NCI-H748 (cell line): ENCODE measurements around the gene PSMD6.

Experiments
- DNase-seq: peaks from one replicate; lab custom pipeline; 2025; ENCODE audit not compliant: unreplicated experiment; lab: John Stamatoyannopoulos, UW

PSMD6 gene

DNA sequence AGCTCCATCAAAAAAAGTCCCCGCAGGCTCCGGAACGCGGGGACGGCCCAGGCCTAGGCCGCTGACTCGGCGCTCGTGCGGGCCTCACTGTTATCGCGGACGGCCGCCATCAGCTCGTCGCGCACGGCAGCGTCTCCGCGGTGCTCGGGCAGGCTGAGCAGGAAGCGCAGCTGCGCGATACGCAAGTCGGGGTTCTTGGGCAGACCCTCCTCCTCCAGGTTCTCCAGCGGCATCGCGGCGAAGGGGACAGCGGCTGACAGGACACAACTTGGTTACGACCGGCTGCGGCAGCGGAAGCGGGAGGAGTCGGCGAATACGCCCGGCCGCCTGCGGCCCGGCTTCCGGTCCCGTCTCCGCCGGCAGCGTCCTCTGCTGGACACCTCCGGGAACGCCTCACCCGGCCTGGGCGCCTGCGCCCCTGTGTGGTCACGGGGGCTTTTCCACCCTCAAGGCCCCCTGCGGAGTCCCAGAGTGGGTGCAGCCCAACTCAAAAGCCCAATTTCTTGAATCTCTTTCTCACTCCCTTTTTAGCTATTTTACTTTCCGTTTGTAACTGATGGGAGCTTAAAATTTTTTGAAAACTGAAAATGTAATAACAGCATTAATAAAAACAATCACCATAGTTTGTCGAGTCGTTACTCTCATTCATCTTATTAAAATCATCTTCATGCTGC is at the start of gene PSMD6:
Gene PSMD6, minus strand, starts transcription at position 308 of the 674 bp plus-strand sequence. Its CDS starts 75 bp downstream, at position 233.
- peak; percentile 82 for DNase-seq

DNA sequence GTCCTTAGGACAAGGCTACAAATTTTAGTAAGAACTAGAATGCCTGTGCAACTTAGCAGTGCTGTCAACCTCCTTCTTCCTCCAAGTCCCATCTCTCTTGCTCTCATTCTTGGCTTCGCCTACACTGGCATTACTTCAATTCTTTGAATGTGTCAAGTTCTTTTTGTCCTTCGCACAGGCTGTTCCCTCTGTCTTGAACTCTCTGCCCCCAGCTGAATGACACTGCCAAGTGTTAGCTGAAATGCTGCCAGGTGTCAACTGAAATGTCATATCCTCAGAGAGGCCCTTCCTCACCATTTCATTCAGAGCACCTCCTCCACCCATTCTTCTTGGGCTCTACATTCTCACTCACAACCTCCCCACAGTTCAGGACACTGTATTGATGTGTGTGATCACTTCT is 48.8 kb upstream of the PSMD6 start:
- no peak for DNase-seq

DNA sequence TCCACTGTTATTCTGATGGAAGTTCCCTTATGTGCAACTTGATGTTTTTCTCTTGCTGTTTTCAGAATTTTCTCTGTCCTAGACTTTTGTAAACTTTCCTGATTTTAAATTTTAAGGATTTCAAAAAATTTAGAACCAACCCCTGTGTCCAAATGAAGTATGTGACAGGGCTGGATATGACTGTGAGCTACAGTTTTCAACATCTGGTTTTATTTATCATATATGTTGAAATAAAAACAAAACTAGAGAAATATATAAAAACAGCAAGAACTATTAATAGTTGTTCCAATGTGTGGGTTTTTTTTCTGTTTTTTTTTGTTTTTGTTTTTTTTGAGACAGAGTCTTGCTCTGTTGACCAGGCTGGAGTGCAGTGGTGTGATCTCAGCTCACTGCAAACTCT is 47.4 kb upstream of the PSMD6 start:
- no peak for DNase-seq

DNA sequence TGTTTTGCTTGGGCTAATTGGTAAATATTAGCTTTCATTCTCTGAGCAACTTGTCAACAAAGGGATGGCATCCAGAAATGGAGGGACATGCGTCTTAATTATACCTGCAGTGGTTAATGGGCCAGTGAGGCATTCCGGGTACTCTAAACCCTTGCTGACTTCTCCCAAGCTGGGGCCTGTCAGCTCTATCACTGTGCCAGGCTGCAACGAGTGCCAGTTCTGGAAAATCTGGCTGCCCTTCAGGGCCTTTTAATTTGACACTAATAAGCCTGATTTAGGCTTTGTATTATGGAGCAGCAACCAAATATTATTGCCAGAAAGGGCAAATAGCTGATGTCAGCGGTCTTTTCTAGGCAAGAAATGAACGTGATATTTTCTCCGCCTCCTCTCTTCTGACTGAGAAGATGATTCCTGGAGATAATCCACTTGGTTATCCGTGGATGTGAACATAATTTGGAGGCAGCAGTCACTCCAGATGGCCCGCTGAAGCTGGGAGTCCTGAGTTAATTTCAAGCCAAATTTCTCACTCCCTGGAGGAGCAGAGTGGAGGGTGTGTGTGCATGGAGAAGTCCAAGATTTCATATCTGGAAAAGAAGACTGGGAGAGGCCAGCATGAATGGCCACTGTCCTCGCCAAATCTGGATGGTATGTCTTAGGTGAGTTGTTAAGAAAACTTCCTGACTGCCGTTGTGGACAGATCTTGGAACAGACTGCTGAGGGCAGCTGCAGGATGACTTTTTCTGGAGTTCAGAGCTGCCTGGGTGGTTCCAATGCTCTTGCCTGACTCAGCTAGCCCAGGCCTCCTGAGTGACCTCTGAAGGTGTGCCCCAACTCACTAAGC is 44.4 kb upstream of the PSMD6 start:
- no peak for DNase-seq

DNA sequence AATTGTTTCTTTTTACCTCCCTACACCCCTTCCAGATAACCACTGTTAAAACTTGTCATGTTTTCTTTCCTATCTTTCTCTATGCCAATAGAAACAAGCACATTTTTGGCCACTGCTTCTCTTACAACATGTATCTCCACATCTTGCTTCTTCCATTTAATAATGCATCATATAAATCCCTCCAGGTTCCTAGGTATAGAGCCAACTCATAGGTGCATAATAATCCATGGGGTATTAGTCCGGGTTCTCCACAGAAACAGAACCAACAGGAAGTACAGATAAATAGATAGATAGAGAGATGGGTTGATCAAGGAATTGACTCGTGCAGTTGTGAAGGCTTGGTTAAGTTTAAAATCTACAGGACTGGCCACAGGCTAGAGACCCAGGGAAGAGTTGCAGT is 41.5 kb upstream of the PSMD6 start:
- DNase-seq = no peak

DNA sequence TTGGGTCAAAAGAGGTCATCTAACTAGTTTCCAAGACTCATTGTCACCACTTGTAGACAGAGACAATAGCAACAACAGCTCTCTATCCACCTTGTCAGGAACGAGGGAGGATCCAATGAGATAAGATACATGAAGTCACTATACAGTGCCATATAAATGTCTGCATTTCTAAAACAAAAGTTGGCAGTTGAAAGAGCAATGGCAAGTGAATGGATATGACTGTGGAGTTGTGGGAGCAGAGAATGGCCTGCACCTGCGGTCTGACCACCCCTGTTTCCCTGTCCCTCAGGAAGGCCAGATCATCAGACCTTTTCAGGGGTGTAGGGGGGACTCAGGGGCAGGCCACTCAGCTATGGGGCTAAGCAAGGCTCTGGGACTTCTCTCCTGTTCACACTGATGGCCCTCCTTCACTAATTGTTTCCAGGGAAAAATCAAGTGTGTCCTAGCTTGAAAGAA is 40.7 kb upstream of the PSMD6 start:
- DNase-seq = no peak

DNA sequence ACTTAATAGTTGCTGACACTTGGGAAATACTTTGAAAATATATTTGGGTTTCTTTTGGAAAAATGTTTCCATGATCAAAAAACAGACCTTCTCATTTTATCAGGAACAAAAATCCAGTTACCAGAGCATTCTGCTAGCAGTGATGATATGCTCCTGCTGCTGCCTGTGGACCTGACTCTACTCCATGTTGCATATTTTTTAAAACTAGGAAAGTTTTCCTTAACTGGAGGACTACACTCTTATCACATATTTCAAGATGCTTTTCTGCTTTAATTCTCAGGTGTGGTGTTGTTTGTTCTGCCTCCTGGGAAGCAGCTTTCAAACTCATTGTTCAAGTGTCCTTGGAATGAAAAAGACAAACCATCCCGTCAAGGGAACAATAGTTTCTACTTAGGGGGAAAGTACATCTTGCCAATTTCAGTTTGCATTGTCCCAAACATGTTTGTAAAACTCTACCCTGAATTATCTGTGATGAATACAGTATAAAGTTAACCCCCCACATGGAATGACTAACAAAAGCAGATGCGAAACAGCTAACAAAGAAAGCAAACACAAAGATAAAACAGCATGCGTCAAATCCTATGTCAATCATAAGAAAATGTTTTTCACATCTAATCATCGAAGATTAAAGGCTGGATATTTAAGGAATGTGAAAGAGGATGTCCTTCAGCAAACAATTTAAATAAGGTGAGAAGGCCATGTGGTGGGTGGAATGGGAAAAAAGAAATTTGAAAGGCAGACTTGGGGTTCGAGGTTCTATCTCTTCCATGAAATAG is 40.1 kb upstream of the PSMD6 start:
- DNase-seq = peak; percentile 26

DNA sequence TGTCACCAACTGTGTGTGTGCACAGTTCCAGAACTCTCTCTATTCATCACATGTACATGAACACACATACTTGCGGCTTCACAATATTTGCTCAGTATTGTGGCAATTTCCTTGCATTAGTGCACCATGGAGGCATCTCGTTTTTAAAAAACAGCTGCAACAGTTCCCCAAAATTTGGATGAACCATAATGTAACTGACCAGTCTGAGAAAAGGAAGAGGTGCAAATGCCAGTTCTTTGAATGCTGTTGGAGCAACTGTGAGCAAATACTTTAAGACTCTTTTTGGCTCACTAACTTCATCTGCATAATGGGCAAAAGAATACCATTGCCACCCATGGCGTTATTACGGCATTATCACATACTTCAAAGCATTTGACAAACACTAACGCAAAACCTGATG is 38.3 kb upstream of the PSMD6 start:
- peak; percentile 41 for DNase-seq

DNA sequence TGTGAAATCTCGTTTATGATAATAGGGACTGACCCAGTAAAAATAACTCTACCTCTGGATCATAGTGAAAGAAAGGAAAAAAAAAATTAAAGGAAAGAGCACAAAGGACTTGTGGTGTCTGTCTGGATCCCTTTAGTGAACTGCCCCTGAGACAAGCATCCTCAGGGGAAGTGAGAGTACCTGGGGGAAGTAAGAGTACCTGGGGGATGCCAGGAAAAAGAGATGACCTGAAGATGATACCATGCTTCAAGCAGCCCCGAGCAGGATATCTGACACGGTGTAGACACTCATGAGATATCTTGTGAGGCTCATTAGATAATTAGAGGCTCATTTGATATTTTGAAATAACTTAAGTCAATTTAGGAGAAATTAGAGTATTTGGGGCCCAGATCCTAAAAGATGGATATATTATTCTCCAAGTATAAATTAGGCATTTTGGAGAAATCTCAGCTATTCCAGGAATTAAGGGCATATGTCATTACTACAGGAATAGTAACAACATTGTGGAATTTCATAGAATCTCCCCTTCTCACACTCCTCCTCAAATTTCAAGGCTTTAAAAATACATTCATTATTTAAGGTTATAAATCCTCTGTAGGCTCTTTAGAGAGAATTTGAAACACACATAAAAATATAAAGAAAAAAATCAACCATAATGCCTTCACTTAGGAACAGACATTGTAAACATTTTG is 36.3 kb upstream of the PSMD6 start:
- DNase-seq = no peak

DNA sequence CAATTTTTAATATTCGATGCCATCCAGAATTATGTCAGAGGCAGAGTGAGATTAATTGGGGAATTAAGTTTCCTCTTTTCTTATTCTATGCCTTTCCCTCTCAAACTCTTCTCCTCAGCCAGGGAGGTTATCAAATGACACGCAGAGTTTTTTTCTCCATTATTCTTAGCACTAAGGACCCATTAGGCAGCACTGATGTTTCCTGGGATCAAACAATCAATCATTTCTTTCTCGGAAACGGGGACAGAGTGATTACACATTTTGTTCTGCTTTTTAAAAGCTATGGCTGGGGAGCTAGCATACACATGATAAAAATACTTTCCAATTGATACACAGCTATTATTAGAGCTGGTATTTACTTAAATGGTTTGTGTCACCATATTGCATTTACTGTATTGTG is 35.3 kb upstream of the PSMD6 start:
- no peak for DNase-seq

DNA sequence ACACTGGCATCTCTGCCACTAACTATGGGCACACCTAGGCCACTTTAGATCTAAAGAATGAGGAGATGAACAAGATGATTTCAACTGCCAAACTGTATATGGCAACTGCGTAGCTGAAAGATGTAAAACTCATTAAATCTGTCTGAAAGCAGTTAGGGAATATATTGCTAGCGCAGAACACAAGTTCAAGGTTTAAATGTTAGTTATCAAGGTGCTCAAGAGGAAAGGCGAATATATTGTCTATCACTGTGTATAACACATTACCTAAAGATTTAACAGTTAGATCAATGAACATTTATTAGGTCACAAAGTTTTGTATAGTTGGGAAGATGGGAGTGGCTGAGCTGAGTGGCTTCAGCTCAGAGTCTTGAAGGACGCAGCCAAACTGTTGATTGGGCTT is 33.9 kb upstream of the PSMD6 start:
- DNase-seq = no peak

DNA sequence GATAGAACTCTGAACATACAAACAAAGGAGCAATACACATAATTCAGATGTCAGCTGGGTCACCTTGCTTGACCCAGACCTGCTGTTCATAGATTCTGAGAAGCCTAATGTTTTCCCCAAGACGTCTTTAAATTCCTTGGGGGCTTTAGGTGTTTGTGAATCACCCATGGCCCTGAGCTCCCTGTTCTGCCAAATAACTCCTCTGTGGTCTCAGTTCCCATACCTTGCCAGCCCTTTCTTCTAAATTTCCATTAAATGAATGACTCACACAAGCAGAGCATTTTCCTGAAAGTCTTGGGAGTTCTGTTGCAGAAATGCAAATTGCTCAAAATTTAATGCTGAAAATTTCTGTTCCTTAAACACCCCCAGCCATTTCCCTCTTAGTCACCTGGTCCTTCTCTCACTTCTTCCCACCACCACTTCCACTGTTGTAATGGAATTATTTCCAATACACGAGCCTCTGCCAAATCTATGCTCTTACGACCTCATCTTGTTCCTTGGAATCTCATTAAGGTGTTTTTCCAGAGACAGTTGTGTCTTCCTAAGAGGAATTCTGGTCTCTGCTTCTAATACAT is 33.4 kb upstream of the PSMD6 start:
- DNase-seq = no peak

DNA sequence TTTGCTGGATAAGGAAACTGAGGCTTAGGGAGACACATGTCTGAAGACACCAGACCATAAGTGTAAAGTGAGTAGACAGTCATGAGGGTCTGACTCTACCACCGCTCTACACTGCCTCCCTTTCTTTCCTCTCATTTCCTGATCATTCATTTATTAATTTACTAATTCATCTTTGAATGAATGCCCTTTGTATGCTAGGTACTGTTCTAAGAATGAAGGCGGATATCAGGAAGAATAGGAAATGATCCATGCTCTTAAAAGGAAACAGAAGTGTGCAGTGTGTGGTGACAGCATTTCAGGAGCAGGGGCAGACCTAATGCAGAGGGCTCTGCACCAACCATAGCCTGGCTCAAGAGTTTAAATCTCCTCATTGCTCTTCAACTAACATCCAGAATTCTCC is 31.8 kb upstream of the PSMD6 start:
- DNase-seq = no peak

DNA sequence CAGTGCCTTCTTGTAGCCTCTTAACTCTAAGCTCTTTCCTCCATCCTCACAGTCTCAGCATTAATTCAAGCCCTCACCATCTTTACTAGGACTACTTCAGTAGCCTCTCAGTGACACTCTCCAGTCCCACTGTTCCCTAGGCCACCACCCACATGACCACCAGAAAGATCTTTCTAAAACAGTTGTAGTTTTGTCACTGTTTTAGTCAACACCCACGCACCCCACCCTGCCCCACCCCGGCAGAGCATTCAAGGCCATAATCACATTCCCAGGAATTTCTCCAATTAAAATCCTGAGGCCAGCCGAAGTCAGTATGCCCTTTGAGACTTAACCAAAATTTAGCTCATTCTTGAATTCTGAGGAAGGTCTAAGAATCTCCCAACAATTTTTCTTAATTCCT is 31.2 kb upstream of the PSMD6 start:
- no peak for DNase-seq

DNA sequence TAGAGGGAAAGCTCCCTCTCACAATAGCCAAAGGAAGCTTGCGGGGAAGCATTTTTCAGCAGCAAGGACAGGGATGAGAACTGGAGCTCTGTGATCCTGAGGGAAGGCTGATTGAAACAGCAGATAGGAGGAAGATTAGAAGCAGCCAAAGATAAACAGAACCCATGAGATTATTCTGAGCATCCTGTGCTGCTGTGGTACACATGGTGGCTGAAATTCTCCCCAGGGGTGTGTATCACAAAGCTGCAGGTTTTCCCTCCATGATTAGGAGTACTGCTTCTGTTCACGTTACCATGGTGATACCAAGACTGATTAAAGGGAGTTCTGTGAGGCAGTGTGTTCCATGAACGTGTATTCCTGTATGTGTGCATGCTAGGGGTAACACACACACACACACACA is 30.3 kb upstream of the PSMD6 start:
- peak; percentile 67 for DNase-seq

DNA sequence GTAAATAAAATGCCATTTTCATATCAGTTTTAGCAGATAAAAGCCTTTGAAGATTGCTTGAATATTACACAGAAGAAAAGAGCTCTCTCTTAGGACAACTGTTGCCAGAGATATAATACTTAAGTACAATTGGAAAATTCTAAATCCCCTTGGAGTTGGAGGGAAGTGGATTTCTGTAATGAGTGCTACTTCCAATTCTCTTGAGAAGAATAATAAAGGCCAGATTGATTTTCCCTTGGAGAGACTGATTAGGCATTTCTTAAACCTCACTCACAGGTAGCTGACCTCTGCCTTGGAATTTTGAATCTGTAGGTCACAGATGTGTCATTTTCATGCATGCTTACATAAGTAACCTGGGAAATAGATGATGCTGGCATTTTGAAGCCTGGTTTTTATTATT is 29.8 kb upstream of the PSMD6 start:
- DNase-seq = no peak

DNA sequence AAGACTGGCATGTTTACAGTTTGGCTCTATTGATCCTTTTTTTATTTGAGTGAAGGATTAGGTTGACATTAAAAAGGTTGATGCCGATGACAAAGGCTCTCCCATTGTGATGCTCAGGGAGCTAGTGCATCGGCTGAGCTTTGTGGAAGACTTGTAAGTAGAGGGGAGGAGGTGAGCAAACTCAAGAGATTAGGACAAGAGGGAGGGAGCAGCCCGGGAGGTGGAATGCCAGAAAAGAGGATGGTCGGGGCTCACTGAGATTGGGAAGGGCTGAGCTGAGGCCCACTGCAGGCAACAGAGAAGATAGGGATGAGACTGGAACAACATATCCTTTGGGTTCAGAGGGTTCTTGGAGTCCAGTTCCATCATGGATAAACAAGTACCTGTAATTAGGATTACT is 26.5 kb upstream of the PSMD6 start:
- DNase-seq = no peak

DNA sequence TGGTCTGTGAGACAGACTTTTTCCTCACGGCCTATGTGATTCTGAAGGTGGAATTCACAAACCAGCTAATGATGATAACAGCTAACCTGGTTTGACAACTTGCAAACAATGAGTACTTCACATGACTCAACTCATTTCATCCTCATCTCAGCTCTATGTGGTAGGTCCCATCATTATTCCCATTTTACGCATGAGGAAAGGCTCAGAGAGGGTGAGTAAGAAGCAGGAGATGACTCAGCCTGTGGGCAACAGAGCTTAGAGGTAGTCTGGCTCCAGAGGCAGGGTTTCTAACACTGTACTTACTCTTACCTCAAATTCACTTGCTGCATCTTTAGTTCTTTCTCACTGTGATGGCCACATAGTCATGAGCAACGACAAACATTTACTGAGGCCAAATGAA is 25.8 kb upstream of the PSMD6 start:
- no peak for DNase-seq

DNA sequence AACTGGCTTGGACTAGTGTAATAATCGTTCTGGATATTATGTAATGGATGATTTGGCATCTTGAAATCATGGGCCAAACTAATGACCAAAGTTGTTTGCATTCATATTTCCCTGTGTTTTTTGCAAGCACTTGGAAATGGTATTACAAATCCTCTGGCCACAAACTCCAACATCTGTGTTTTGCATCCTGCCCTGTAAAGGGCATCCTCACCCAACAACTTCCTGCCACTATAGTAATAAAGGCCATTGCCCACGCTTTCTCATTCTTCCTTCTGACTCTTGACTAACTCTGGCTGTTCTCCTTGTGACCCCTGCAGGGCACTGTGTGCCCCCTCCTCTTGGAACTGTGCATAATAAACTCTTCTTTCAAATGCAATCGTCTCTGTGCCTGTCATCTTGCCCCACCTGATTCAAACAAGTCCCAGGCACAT is 25.4 kb upstream of the PSMD6 start:
- no peak for DNase-seq

DNA sequence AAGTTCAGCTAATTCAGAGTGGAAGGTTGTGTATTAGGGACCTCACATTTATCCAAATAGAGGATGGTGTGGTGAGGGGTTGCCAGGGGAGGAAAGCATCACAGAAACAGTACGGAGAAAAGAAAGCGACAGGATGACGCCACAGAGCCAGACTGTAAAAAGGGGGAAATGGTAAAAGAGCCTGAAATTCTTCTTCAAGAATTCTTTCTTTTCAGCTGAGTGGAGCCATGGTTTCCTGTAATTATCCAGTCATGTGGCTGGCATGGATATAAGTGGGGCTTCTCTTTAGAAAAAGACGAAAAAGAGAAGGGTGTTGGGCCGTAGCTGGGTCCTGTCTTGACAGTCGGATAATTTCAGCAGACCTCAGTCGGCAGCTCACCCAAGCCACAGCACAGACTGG is 24.5 kb upstream of the PSMD6 start:
- no peak for DNase-seq
